ENCODE measurements around the gene SNX30.

DNA sequence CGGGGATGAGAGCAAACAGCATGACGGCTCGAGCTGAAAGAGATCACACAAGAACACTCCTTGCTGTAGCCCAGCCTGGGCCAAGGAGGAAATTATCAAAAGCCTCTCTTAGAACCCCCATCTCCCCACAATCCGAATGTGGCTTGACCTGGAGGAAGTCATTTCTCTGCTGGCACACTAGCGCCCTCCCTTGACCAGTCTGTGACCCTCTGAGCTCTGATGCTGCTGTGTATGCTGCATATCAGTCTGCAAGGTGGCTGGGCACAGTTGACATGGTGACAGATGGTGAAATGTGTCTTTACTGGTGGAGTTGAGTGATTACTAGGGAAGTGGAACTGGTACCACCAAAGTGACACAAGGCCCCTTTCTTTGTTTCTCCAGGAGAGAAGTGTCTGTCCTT, 136.8 kb downstream of the SNX30 start:
- TF ChIP-seq, protein P1, sequence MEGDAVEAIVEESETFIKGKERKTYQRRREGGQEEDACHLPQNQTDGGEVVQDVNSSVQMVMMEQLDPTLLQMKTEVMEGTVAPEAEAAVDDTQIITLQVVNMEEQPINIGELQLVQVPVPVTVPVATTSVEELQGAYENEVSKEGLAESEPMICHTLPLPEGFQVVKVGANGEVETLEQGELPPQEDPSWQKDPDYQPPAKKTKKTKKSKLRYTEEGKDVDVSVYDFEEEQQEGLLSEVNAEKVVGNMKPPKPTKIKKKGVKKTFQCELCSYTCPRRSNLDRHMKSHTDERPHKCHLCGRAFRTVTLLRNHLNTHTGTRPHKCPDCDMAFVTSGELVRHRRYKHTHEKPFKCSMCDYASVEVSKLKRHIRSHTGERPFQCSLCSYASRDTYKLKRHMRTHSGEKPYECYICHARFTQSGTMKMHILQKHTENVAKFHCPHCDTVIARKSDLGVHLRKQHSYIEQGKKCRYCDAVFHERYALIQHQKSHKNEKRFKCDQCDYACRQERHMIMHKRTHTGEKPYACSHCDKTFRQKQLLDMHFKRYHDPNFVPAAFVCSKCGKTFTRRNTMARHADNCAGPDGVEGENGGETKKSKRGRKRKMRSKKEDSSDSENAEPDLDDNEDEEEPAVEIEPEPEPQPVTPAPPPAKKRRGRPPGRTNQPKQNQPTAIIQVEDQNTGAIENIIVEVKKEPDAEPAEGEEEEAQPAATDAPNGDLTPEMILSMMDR (conservative IDR thresholded peaks at IDR 0.05; ENCODE audit: low read length): peak; percentile 67
- no peak for TF ChIP-seq EZH2phosphoT487 (IDR thresholded peaks at IDR 0.05; ENCODE audit: borderline replicate concordance, low read depth, low read length)
